Testis (tissue), 2 donors: ENCODE data around the gene PTPRD.

Experiments
- CTCF ChIP-seq, 3 experiments: fragments of 450-650 bp in 2 of 3; fragments of 200-600 bp in 1 of 3; sonication (generic) in 1 of 3; IDR thresholded peaks; one replicate each; pipeline ENCODE4 v1.5.1; 2016 to 2019; ENCODE audit warnings: antibody characterized with exemption in 3 of 3, mild to moderate bottlenecking in 2 of 3, moderate library complexity in 1 of 3
- POLR2A ChIP-seq: fragments of 450-650 bp; IDR thresholded peaks from one replicate; pipeline ENCODE4 v1.6.1; 2017; ENCODE audit warnings: antibody characterized with exemption, mild to moderate bottlenecking, moderate library complexity

GRCh38 chr9:9437641-9438040 is 1175.2 kb downstream of the PTPRD start:
- TF ChIP-seq CTCF (IDR thresholded peaks at IDR 0.05) = no peak
- no peak for TF ChIP-seq POLR2A
